HepG2 (cell line): ENCODE data around the gene MT1G.

Source experiments
- ZNF549 ChIP-seq: sonication (generic); formaldehyde crosslinking; IDR thresholded peaks from 2 replicates; pipeline ENCODE4 v1.5.0; 2020; ENCODE audit warnings: missing genetic modification reagents
- ZNF574 ChIP-seq: sonication (generic); formaldehyde crosslinking; IDR thresholded peaks from 2 replicates; pipeline ENCODE4 v1.4.0; 2020; ENCODE audit warnings: missing genetic modification reagents

GRCh38 chr16:56629531-56629930 is 38.3 kb downstream of the MT1G start:
- TF ChIP-seq ZNF549 (CRISPR knock-in tag) (no peak), ZNF574 (CRISPR knock-in tag) (no peak)
